NCI-H2081 treated with DMSO at 0.1 percent for 48 hours (cell line): ENCODE data around the gene ARPC2.
A peak's percentile ranks its signal among the peaks of the same experiment; 100 is the strongest.
"Not testable (repeated sequence)": the region's sequence is repeated elsewhere in the genome, so short reads cannot be mapped to it uniquely, and the experiment has no call there.

ENCODE experiments used
- DNase-seq: peaks from one replicate; lab custom pipeline; 2025; lab: John Stamatoyannopoulos, UW

Gene ARPC2

DNA sequence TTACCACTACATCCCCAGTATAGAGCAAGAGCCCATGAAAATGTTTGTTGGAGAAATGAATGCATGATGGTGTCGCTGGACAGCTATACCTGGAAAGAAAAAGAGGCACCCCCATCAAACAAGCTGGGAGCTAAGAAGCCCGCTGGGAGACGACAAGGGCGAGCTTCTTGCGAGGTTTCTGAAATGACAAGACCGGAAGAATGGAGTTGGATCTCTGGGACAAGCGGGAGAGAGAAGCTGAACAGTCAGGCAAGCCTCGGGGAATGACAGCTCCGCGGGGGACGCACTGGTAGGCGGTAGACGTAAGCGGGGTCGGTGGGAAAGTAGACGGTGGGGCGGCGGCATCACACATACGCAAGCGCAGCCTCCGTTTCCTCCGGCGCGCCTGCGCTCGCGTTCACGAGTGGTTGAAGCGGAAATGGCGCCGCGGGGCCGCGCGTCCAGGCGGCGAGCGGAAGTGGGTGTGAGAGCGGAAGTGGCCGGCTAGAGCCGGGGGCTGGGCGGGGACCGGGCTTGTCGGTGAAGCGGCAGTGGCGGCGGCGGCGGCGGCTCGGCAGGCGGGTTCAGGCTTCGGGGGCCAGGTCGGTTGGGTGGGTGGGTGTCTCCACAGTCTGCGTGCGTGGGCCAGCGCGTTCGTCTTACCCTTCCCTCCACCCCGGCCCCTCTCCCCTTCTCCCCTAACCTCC, at the start of gene ARPC2:
Gene ARPC2 (plus strand): TSS at position 516 of the 686 bp plus-strand sequence. CDS start 282 bp downstream, outside the sequence.
- DNase-seq, result peak; percentile 76

- DNase-seq, result no peak
These were observed 49.0 kb upstream of the ARPC2 start for GRCh38 chr2:218168016-218168415.

DNA sequence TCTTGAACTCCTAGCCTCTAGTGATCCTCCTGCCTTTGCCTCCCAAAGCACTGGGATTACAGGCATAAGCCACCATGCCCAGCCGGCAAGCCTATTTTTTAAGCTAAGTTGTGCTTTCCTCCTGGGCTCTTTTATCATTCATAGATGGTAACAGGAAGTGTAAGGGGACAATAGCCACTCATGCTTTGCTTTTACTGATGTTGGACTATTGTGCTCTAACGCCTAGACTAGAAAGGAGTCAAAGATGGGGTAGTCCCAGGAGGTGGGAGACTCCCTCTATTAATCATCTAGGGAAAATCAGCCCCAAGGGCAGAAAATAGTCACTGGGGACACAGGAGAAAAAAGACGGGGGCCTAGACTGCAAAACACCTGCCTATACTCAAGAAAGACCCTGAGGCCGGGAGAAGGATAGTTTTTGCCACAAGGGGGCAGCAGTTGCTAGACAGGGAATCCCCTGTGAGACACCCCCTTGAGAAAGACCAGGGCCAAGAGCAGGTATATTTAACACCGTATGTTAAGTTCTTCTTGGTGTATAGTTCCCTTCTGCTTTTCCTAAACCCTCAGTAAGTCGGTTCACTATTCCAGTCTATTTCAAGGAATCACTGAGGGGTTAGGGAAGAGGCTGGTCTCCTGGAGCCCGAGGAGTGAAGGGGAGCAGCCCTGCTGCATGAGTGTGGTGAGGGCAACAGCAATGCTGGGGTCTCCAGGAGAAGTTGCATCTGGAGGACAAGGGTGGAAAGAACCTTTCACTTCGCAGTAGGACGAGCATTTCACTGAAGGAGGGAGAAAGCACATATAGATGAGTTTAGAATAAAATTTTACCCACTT, 48.1 kb upstream of the ARPC2 start:
- no peak for DNase-seq

DNA sequence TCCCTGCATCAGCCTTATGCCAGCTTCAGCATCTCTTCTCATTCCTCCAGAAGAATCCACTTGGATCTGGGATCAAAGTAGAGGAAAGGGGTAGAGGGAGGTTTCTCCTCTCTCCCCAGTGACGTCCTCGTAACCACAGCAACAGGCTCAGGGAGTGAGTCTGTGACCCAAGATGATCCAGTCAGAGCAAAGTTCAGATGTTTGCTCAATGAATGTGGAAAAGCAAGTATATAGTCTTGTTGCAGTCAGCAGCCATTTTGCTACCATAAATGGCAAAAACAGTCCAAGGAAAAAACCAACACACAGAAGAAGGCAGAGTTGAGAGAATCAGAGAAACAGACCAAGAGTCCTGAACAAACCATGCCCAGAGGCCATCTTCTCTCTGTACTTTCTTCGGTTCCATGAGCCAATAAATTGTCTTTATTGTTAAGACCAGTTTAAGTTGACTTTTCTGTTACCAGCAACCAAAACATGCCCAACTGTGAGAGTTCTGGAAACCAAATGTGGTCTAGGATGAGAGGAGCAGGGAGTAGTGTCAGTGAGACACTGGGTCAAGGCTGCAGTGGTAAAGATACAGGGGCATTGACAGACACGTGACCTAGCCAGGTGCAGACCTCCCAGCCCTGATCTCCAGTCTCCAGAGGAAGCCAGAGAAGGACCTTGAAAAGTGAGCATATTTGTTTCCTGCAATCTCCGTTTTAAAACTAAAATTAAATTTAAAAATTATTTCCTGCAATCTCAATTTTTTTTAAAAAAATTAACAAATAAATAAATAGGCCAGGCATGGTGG, 47.0 kb upstream of the ARPC2 start:
- no peak for DNase-seq

DNA sequence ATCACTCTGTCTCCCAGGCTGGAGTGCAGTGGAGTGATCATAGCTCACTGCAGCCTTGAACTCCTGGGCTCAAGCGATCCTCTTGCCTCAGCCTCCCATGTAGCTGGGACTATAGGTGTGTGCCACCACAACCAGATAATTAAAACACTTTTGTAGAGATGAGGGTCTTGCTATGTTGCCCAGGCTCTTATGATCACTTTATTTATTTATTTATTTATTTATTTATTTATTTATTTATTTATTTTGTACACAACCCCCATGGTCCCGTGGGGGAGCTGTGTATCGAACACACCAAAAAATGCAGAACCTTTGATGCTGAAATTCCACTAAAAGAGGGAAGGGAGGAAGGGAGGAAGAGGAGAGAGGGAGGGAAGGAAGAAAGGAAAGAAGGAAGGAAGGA, 45.2 kb upstream of the ARPC2 start:
- not testable (repeated sequence) for DNase-seq

DNA sequence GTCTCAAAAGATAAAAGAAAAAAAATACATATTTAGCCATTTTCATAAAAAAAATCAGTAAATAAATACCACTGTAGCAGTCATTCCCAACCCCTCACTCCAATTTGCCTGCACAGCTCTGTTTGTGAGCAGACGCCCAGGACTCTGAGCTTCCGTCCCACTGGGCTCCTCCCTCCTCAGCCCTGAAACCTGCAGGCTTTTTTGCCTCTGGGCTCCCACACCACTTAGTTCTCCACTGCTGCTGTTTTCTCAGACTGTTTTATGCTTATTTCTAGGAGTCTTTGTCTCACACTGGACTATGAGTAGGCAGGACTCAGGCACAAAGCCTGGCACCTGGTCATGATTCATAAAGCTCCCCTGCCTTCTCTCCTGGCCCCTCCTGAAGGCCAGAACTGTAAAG, 44.1 kb upstream of the ARPC2 start:
- DNase-seq, result no peak

DNA sequence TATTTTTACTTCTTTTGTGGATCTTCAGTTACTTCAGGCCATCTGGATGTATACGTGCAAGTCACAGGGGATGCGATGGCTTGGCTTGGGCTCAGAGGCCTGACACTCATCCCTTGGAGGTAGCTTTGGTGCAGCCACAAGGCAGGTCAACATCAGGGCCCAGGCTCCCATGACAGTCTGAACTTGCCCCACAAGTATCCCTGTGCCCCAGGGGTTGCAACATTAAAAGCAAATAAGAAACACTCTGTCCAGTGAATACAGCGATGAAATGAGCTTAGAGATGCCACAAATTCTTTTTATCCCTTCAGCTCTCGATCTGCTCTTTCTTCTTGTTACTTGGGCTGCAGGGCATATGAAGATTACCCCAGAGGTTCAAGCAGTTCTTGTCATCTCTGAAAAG, 37.2 kb upstream of the ARPC2 start:
- DNase-seq, result no peak

DNA sequence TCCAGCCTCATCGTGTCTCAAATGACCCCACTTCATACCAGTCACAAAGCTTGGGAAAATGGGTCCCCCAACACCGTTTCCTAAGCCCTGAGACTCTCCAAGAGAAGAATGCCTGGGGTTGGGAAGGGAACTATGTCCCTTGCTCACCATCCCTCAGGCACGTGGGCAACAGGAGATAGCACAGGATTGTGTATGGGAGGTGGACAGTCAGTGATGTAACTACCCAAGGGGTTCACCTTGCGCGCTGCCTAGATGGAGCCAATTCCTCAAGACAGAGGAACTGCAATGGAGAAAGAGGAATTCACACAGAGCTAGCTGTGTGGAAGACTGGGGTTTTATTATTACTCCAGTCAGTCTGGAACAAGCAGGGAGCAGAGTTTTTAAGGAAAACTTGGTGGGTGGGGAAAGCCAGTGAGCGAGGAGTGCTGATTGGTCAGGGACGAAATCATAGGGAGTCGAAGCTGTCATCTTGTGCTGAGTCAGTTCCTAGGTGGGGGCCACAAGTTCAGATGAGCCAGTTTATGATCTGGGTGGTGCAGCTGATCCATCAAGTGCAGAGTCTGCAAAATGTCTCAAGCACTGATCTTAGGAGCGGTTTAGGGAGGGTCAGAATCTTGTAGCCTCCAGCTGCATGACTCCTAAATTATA, 36.4 kb upstream of the ARPC2 start:
- DNase-seq, result no peak

DNA sequence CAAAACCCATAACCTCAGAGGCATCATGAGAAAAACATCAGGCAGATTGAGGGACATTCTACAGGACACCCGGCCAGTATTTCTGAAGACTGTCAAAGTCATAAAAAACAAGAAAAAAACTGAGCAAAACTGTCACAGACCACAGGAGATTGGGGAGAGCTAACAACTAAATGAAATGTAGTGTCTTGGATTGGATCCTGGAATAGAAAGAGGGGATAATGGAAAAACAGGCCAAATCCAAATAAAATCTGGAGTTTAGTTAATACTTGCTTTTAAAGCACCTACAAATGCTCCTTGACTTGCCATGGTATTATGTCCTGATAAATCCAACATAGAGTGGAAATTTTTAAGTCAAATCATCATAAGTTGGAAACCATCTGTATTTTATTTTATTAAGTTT, 32.7 kb upstream of the ARPC2 start:
- DNase-seq, result no peak

DNA sequence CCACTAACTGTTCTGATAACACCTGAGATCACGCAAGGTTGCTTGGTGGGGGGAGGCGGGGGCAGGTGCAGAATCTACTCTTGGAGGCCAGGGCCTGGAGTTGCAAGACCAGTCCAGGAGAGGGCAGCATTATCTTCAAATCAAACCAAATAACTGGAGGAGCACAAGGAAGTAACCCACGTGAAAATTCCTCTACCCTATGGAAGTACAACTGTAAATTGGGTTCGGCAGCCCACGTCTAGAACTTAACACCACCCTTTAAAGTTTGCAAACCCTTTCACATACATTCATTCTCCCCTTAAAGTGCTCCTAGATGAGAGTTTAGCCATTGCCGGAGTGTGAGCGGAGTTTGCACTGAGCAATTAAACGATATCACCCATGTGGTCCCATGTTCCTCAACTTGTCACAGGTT, 30.6 kb upstream of the ARPC2 start:
- peak; percentile 24 for DNase-seq

GRCh38 chr2:218186876-218187275, 30.1 kb upstream of the ARPC2 start:
- DNase-seq, result no peak

GRCh38 chr2:218187296-218188015, 29.5 kb upstream of the ARPC2 start:
- no peak for DNase-seq

DNA sequence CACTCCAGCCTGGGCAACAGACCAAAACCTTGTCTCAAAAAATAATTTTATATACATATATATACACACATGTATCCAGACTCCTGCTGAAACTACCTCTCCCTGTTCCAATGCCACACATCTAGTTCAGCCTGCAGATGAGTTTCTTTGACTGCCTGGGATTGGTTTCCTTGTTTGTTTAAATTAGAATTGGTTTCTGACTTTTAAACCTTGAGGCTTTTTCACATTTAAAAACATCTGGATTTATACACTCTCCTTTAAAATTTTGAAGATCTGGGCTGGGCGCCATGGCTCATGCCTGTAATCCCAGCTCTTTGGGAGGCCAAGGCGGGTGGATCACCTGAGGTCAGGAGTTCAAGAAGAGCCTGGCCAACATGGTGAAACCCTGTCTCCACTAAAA, 28.5 kb upstream of the ARPC2 start:
- DNase-seq, result no peak

DNA sequence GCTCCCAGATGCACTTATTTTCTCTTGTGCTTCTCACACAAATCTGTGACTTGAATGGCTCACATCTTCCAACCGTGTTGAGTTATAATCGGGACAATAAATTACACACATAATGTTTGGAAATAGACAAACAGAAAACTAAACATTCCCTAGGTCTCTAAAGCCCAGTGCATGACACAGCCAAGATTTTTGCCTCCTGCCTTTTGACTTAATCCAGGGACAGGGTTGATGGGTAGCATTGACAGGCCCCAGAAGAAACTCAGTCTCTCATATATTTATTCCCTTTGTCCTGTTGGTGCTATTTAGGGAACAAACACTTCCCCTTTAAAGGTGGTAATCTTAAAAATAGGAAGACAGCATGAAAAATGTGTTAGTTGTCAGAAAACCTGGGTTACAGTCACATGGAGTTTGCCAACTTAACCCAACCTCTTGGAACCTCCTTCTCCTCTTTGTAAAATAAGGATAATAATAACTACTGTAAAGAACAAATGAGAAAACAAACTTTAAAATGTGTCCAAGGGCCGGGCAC, 24.0 kb upstream of the ARPC2 start:
- no peak for DNase-seq

- DNase-seq, result no peak
These were observed 23.3 kb upstream of the ARPC2 start for GRCh38 chr2:218193701-218194100.

GRCh38 chr2:218194880-218195279, 22.1 kb upstream of the ARPC2 start:
- no peak for DNase-seq

- DNase-seq, result no peak
These were observed 20.0 kb upstream of the ARPC2 start for GRCh38 chr2:218196974-218197373.

- no peak for DNase-seq
These were observed 14.7 kb upstream of the ARPC2 start for GRCh38 chr2:218202266-218202665.

DNA sequence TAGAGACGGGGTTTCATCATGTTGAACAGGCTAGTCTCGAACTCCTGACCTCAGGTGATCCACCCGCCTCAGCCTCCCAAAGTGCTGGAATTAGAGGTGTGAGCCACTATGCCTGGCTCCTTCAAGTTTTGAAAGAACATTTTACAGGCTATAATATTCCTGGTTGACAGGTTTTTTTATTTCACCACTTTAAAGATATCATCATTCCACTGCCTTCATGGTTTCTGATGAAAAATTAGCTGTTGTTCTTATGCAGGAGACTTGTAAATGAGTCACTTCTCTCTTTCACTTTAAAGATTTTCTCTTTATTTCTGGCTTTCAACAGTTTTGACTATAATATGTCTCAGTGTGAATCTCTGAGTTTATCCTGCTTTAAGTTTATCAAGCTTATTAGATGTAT, 7.9 kb upstream of the ARPC2 start:
- no peak for DNase-seq

DNA sequence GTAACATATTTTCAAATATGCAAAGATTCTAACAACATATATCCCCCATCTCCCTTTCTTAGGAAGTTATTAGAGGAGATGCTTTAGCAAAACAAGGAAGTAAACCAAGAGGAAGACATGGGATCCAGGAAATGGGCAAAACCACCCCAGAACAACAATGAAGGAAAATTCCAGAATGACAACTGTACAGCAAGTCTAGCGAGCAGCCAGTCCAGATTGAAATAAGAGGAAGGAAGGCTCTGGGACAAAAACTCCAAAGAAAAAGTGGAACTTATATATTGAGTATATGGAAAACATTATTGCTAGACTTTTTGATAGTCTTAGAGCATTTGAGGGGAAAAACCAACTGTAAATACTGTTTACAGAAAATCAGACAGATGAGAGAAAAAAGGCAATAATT, 2.9 kb upstream of the ARPC2 start:
- no peak for DNase-seq

GRCh38 chr2:218216336-218216673, 684 bp upstream of the ARPC2 start:
- DNase-seq, result no peak
